ENCODE data around the gene PAQR5.

DNA sequence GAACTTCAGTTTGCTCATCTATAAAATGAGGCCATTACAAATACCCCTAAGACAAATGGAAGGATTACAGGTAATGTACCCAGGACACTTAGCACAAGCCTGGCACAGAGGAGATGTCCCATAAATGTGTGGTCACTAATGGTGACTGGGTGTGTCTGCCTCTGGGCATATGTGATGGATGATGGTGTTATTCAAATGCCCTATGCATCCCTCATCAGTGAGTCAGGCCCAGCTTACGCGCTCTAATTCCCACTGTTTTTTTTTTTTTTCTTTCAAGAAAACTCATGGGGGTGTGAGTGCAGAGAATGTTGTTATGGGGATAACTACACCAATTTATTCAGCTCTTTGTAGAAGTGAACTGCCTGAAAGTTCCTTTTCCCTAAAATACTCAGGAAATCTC lies 91.9 kb downstream of the PAQR5 start:
- TF ChIP-seq CTCF (IDR thresholded peaks at IDR 0.05; ENCODE audit: borderline replicate concordance, extremely low read depth, low read length, poor library complexity, severe bottlenecking) (no peak), EZH2 (IDR thresholded peaks at IDR 0.05; ENCODE audit: borderline replicate concordance, low read depth, low read length, severe bottlenecking) (no peak)

All from DND-41 (cell line).